A673 (cell line): ENCODE measurements around the gene CXCR2. TPM values are rescaled to one million over a fixed set of nuclear protein-coding genes. Genes with fewer than 3 reads are reported as not detected.

ENCODE experiments used
- BruUV-seq: library from RNA; stranded (reverse); fragments of 400-500 nt; replicated peaks from 2 replicates; lab custom pipeline; 2021; lab: Mats Ljungman, UMichigan
- CTCF ChIA-PET: fragments of 300-600 bp; sonication (Branson Sonifier 250); formaldehyde crosslinking; loops from one replicate; lab custom pipeline; 2022; ENCODE audit warnings: antibody characterized with exemption; lab: Charles Lee
- POLR2A ChIA-PET: fragments of 300-600 bp; sonication (Branson Sonifier 250); formaldehyde crosslinking; loops from one replicate; lab custom pipeline; 2022; ENCODE audit warnings: antibody characterized with exemption; ENCODE audit not compliant: low non-redundant PET; lab: Charles Lee
- DNase-seq: peaks from one replicate; pipeline ENCODE4 v3.0.0-alpha.2; 2015; ENCODE audit warnings: low spot score
- H3K27ac ChIP-seq: fragments of 200-600 bp; sonication (generic); 2 replicates; pipeline ENCODE4 v1.5.1; 2016; ENCODE audit warnings: mixed run types, low read depth, mild to moderate bottlenecking, mixed read lengths, antibody characterized with exemption, low read length; ENCODE audit not compliant: poor library complexity, severe bottlenecking
- H3K27me3 ChIP-seq: fragments of 200-600 bp; sonication (generic); replicated peaks from 2 replicates; pipeline ENCODE4 v1.6.1; 2017; ENCODE audit warnings: mixed run types, low read depth, mild to moderate bottlenecking, mixed read lengths, antibody characterized with exemption, low read length; ENCODE audit not compliant: insufficient read depth, poor library complexity
- H3K36me3 ChIP-seq: fragments of 200-600 bp; sonication (generic); 2 replicates; pipeline ENCODE4 v1.6.1; 2016; ENCODE audit warnings: mixed run types, mild to moderate bottlenecking, mixed read lengths, antibody characterized with exemption, low read length; ENCODE audit not compliant: insufficient read depth, poor library complexity, severe bottlenecking
- H3K4me1 ChIP-seq: fragments of 200-600 bp; sonication (generic); 2 replicates; pipeline ENCODE4 v1.6.1; 2017; ENCODE audit warnings: mixed run types, mild to moderate bottlenecking, mixed read lengths, antibody characterized with exemption, low read length; ENCODE audit not compliant: insufficient read depth, poor library complexity, severe bottlenecking
- H3K4me3 ChIP-seq: fragments of 200-600 bp; sonication (generic); 2 replicates; pipeline ENCODE4 v1.5.1; 2016; ENCODE audit warnings: low read depth, mixed run types, mild to moderate bottlenecking, mixed read lengths, low read length; ENCODE audit not compliant: poor library complexity, severe bottlenecking
- H3K9me3 ChIP-seq: fragments of 200-600 bp; sonication (generic); 2 replicates; pipeline ENCODE4 v1.6.1; 2016; ENCODE audit warnings: mixed run types, low read depth, mild to moderate bottlenecking, mixed read lengths, antibody characterized with exemption, low read length; ENCODE audit not compliant: poor library complexity, severe bottlenecking
- EZH2 ChIP-seq: fragments of 200-600 bp; sonication (generic); IDR thresholded peaks from 2 replicates; pipeline ENCODE4 v1.6.1; 2017; ENCODE audit warnings: borderline replicate concordance, low read depth, mild to moderate bottlenecking, mixed read lengths, antibody characterized with exemption, low read length; ENCODE audit not compliant: poor library complexity, severe bottlenecking
- intact Hi-C: fragments of 100-400 bp; cut with micrococcal nuclease; formaldehyde crosslinking; loops from one replicate; pipeline ENCODE4 v1.10.0; 2022; ENCODE audit not compliant: unreplicated experiment
- total RNA-seq: library from RNA; stranded (reverse); gene quantifications from 2 replicates; pipeline ENCODE4 v1.2.3, GENCODE V29; 2021
- TF ChIP-seq, protein P1 (sequence below): fragments of 300-800, 200-600 bp; sonication (generic); conservative IDR thresholded peaks from 2 replicates; pipeline ENCODE4 v1.5.1; 2017; ENCODE audit warnings: low read depth, mild to moderate bottlenecking, antibody characterized with exemption, low read length, moderate library complexity, mixed read lengths

The CXCR2 gene
- total RNA-seq, 1 experiment from 2014 or later: not detected

DNA sequence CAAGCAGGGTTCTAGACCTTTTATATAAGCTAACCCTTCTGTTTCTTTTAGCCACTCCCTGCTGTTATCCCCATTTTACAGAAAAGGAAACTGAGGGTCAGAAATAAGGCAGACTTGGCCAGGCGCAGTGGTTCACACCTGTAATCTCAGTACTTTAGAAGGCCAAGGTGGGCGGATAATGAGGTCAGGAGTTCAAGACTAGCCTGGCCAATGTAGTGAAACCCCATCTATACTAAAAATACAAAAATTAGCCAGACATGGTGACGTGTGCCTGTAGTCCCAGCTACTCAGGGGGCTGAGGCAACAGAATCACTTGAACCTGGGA, 42.5 kb upstream of the CXCR2 start:
- TF ChIP-seq EZH2: no peak
- ChIA-PET POLR2A (no interaction called here), CTCF (no interaction called here)
- intact Hi-C loops: no loop called here
- no peak overlapping the region for H3K4me3 ChIP-seq
- no peaks in the 10 kb centered on the region for H3K4me1 ChIP-seq
- BruUV-seq: no TSS peak
- no peak overlapping the region for H3K27ac ChIP-seq
- no peaks in the 10 kb centered on the region for H3K36me3 ChIP-seq
- H3K27me3 ChIP-seq: no peaks in the 10 kb centered on the region
- peaks cover 9% of the 10 kb centered on the region for H3K9me3 ChIP-seq
- DNase-seq: no peak

DNA sequence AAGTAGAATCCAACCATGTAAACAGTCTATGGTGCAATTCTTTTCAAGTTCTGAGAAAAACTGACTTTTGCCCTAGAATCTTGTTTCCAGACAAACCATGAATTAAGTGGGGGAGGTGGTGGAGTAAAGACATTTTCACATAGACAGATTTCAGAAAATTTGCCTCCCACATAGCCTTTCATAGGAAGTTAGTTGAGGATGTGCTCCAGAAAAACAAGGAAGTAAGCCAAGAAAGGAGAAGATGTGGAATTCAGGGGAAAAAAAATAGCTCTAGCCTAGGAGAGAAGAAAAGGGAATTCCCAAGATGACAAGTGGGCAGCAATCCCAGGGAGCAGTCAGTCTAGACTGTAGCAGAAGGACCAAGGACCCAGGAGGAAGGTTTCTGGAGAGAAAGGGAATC, 39.4 kb upstream of the CXCR2 start:
- no TSS peak for BruUV-seq
- Histone ChIP-seq H3K27ac (no peak overlapping the region), H3K27me3 (no peaks in the 10 kb centered on the region), H3K4me1 (no peaks in the 10 kb centered on the region), H3K36me3 (no peaks in the 10 kb centered on the region), H3K4me3 (no peak overlapping the region), H3K9me3 (peaks cover 9% of the 10 kb centered on the region)
- TF ChIP-seq EZH2: no peak
- TF ChIP-seq, protein P1, sequence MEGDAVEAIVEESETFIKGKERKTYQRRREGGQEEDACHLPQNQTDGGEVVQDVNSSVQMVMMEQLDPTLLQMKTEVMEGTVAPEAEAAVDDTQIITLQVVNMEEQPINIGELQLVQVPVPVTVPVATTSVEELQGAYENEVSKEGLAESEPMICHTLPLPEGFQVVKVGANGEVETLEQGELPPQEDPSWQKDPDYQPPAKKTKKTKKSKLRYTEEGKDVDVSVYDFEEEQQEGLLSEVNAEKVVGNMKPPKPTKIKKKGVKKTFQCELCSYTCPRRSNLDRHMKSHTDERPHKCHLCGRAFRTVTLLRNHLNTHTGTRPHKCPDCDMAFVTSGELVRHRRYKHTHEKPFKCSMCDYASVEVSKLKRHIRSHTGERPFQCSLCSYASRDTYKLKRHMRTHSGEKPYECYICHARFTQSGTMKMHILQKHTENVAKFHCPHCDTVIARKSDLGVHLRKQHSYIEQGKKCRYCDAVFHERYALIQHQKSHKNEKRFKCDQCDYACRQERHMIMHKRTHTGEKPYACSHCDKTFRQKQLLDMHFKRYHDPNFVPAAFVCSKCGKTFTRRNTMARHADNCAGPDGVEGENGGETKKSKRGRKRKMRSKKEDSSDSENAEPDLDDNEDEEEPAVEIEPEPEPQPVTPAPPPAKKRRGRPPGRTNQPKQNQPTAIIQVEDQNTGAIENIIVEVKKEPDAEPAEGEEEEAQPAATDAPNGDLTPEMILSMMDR: no peak
- POLR2A ChIA-PET: no interaction called here
- intact Hi-C loops: no loop called here
- no peak for DNase-seq
- CTCF ChIA-PET: no interaction called here

DNA sequence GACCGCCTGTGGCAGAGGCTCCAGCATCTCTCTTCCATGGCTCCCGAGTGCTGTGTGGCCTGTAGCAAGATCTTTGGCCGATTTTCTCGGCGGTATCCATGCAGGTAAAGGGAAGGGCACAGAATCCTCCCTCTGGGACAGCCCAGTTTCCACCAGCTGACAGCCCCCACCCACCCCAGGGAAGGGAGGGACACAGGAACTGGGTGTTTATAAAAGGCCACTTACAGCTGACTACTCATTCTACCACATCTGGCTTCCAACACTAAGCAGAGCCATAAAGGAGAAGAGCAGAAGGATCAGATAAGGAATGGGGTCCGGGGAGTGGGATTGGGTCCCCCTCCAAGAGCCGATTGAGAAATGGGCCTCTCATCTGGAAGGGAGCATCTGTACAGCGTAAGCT, 36.6 kb upstream of the CXCR2 start:
- no TSS peak for BruUV-seq
- Histone ChIP-seq H3K4me1 (no peaks in the 10 kb centered on the region), H3K9me3 (peaks cover 9% of the 10 kb centered on the region), H3K27ac (no peak overlapping the region), H3K4me3 (no peak overlapping the region), H3K27me3 (no peaks in the 10 kb centered on the region), H3K36me3 (no peaks in the 10 kb centered on the region)
- TF ChIP-seq, protein P1: no peak
- TF ChIP-seq EZH2: no peak
- no peak for DNase-seq
- ChIA-PET CTCF (no interaction called here), POLR2A (no interaction called here)
- intact Hi-C loops: no loop called here

DNA sequence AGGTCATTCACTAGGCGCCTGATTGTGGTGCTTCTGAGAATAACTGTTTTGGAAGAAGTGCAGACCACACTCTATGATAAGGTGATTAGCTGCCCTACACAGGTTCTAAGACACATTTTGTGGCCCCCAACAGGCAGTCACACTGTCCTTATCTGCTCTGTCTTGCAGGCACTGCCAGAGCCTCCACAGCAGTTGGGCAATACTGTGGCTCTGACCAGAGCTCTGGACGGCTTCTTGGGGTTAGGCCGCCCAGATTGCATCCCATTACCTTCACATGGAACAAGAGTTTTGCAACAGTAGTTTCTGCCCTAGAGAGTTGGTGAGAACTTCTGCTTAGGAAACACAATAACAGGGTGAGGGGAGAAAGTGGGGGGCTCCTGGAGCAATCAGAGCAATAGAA, 34.1 kb upstream of the CXCR2 start:
- TF ChIP-seq, protein P1: no peak
- TF ChIP-seq EZH2: no peak
- no peaks in the 10 kb centered on the region for H3K4me1 ChIP-seq
- no peak for DNase-seq
- H3K27me3 ChIP-seq: no peaks in the 10 kb centered on the region
- no peak overlapping the region for H3K27ac ChIP-seq
- intact Hi-C loops: no loop called here
- H3K9me3 ChIP-seq: peaks cover 2% of the 10 kb centered on the region
- BruUV-seq: no TSS peak
- no peak overlapping the region for H3K4me3 ChIP-seq
- no peaks in the 10 kb centered on the region for H3K36me3 ChIP-seq
- POLR2A ChIA-PET: no interaction called here
- CTCF ChIA-PET: no interaction called here
